Gastroesophageal sphincter (tissue), 3 donors: ENCODE data around the gene PSME1.

Source experiments
- EP300 ChIP-seq: sonication (generic); formaldehyde crosslinking; IDR thresholded peaks from one replicate; pipeline ENCODE4 v1.6.1; 2017; ENCODE audit warnings: antibody characterized with exemption, mild to moderate bottlenecking
- POLR2A ChIP-seq, 2 donors: fragments of 450-650 bp; IDR thresholded peaks; one replicate each; pipeline ENCODE4 v1.6.1; 2017; ENCODE audit warnings: antibody characterized with exemption in 2 of 2, mild to moderate bottlenecking in 2 of 2, moderate library complexity in 1 of 2
- POLR2AphosphoS5 ChIP-seq: sonication (generic); formaldehyde crosslinking; IDR thresholded peaks from one replicate; pipeline ENCODE4 v1.6.1; 2017; ENCODE audit warnings: antibody characterized with exemption
- TF ChIP-seq, protein P1 (sequence below), 4 experiments: fragments of 200-600 bp in 2 of 4; fragments of 450-650 bp in 2 of 4; sonication (generic) in 1 of 4; IDR thresholded peaks; one replicate each; pipeline ENCODE4 v1.5.1; 2017 to 2019; ENCODE audit warnings: antibody characterized with exemption in 4 of 4, mild to moderate bottlenecking in 2 of 4, moderate library complexity in 2 of 4

- TF ChIP-seq POLR2AphosphoS5, result no peak
- no peak for TF ChIP-seq POLR2A (IDR thresholded peaks at IDR 0.05)
- TF ChIP-seq, protein P1, sequence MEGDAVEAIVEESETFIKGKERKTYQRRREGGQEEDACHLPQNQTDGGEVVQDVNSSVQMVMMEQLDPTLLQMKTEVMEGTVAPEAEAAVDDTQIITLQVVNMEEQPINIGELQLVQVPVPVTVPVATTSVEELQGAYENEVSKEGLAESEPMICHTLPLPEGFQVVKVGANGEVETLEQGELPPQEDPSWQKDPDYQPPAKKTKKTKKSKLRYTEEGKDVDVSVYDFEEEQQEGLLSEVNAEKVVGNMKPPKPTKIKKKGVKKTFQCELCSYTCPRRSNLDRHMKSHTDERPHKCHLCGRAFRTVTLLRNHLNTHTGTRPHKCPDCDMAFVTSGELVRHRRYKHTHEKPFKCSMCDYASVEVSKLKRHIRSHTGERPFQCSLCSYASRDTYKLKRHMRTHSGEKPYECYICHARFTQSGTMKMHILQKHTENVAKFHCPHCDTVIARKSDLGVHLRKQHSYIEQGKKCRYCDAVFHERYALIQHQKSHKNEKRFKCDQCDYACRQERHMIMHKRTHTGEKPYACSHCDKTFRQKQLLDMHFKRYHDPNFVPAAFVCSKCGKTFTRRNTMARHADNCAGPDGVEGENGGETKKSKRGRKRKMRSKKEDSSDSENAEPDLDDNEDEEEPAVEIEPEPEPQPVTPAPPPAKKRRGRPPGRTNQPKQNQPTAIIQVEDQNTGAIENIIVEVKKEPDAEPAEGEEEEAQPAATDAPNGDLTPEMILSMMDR (IDR thresholded peaks at IDR 0.05), result no peak
- TF ChIP-seq EP300, result no peak
These were observed 41.9 kb downstream of the PSME1 start for GRCh38 chr14:24177891-24178290.
